Hepatocyte (in vitro differentiated cells): ENCODE results near the gene SPON1. TPM values are rescaled to one million over a fixed set of nuclear protein-coding genes. Genes with fewer than 3 reads are reported as not detected.

Source experiments
- DNase-seq: peaks from one replicate; pipeline ENCODE4 v3.0.0-alpha.2; 2016; ENCODE audit warnings: low spot score
- H2AFZ ChIP-seq: fragments of 200-600 bp; sonication (generic); 2 replicates; pipeline ENCODE4 v1.6.0; 2016; ENCODE audit warnings: antibody characterized with exemption, mild to moderate bottlenecking
- H3K27ac ChIP-seq: fragments of 200-600 bp; sonication (generic); 2 replicates; pipeline ENCODE4 v1.5.1; 2016; ENCODE audit warnings: mild to moderate bottlenecking
- H3K27me3 ChIP-seq: fragments of 200-600 bp; sonication (generic); 2 replicates; pipeline ENCODE4 v1.6.1; 2016
- H3K36me3 ChIP-seq: fragments of 200-600 bp; sonication (generic); replicated peaks from 2 replicates; pipeline ENCODE4 v1.5.1; 2016; ENCODE audit warnings: low read depth; ENCODE audit not compliant: insufficient read depth
- H3K4me1 ChIP-seq: fragments of 200-600 bp; sonication (generic); 2 replicates; pipeline ENCODE4 v1.5.1; 2016; ENCODE audit warnings: mild to moderate bottlenecking, moderate library complexity; ENCODE audit not compliant: insufficient read depth
- H3K4me2 ChIP-seq: fragments of 200-600 bp; sonication (generic); 2 replicates; pipeline ENCODE4 v1.6.0; 2016
- H3K4me3 ChIP-seq: fragments of 200-600 bp; sonication (generic); 2 replicates; pipeline ENCODE4 v1.5.1; 2016; ENCODE audit warnings: mild to moderate bottlenecking
- H3K79me2 ChIP-seq: fragments of 200-600 bp; sonication (generic); 2 replicates; pipeline ENCODE4 v1.6.0; 2017; ENCODE audit warnings: mild to moderate bottlenecking
- H3K9me2 ChIP-seq: fragments of 200-600 bp; sonication (generic); replicated peaks from 2 replicates; pipeline ENCODE4 v1.6.0; 2017; ENCODE audit warnings: mild to moderate bottlenecking; ENCODE audit not compliant: insufficient read depth
- H3K9me3 ChIP-seq: fragments of 200-600 bp; sonication (generic); 2 replicates; pipeline ENCODE4 v1.5.1; 2016; ENCODE audit warnings: low read depth, mild to moderate bottlenecking
- H4K20me1 ChIP-seq: fragments of 200-600 bp; sonication (generic); 2 replicates; pipeline ENCODE4 v1.6.0; 2016; ENCODE audit warnings: mild to moderate bottlenecking; ENCODE audit not compliant: insufficient read depth, poor library complexity, severe bottlenecking
- EZH2 ChIP-seq: fragments of 200-600 bp; sonication (generic); IDR thresholded peaks from 2 replicates; pipeline ENCODE4 v1.6.1; 2016; ENCODE audit warnings: antibody characterized with exemption, mild to moderate bottlenecking, borderline replicate concordance
- EZH2phosphoT487 ChIP-seq: fragments of 200-600 bp; sonication (generic); IDR thresholded peaks from one replicate; pipeline ENCODE4 v1.6.1; 2018; ENCODE audit warnings: antibody characterized with exemption, mild to moderate bottlenecking, low read depth, moderate library complexity; ENCODE audit not compliant: unreplicated experiment, severe bottlenecking
- WGBS: methylation state at CpG from one replicate; pipeline ENCODE4 v1.1.6; 2016; ENCODE audit warnings: low lambda C conversion rate; ENCODE audit errors: missing lambda C conversion rate; 5-methylcytosine and 5-hydroxymethylcytosine counted together
- polyA plus RNA-seq: library from polyadenylated mRNA; unstranded; fragments of >200 nt; fragmentation: Nextera tagmentation; extraction: Ambion mirVana; gene quantifications from 2 replicates; pipeline ENCODE4 v1.2.1, GENCODE V29; 2016
- total RNA-seq: library from RNA; depleted of rRNA; stranded (reverse); fragments of >200 nt; gene quantifications from 2 replicates; pipeline ENCODE4 v1.2.3, GENCODE V29; 2014
- TF ChIP-seq, protein P1 (sequence below): fragments of 200-600 bp; sonication (generic); IDR thresholded peaks from 2 replicates; pipeline ENCODE4 v1.5.1; 2016; ENCODE audit warnings: antibody characterized with exemption, mild to moderate bottlenecking; ENCODE audit not compliant: poor library complexity

The SPON1 gene
- total and polyA plus RNA-seq, 2 experiments from 2014 or later: 47.8 to 73.1 TPM

DNA sequence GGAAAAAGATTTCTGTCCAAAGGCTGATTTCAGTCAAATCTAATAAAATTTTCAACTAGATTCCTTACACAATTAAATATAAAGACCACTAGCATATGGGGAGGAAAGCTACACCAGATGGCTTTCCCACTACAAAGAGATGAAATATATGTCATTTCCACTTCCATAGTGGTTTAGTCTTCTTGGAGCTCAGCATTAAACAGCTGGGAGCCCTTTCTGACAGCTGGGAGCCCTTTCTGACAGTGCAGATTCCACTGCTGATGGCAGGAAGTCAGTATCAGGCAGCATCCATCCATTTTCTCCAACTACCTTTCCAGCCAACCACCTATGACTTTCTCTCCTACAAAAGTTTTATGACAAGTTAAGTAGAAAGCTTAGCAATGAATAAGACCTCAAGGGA, 218.6 kb downstream of the SPON1 start:
- no peaks in the 10 kb centered on the region for H3K9me3 ChIP-seq
- no peak overlapping the region for H3K27ac ChIP-seq
- DNase-seq: no peak
- no peaks in the 10 kb centered on the region for H3K27me3 ChIP-seq
- H3K4me1 ChIP-seq: no peaks in the 10 kb centered on the region
- no peaks in the 10 kb centered on the region for H3K79me2 ChIP-seq
- no peaks in the 10 kb centered on the region for H3K36me3 ChIP-seq
- H4K20me1 ChIP-seq: no peaks in the 10 kb centered on the region
- no peaks in the 10 kb centered on the region for H3K9me2 ChIP-seq
- TF ChIP-seq EZH2phosphoT487: no peak
- TF ChIP-seq EZH2: no peak
- TF ChIP-seq, protein P1, sequence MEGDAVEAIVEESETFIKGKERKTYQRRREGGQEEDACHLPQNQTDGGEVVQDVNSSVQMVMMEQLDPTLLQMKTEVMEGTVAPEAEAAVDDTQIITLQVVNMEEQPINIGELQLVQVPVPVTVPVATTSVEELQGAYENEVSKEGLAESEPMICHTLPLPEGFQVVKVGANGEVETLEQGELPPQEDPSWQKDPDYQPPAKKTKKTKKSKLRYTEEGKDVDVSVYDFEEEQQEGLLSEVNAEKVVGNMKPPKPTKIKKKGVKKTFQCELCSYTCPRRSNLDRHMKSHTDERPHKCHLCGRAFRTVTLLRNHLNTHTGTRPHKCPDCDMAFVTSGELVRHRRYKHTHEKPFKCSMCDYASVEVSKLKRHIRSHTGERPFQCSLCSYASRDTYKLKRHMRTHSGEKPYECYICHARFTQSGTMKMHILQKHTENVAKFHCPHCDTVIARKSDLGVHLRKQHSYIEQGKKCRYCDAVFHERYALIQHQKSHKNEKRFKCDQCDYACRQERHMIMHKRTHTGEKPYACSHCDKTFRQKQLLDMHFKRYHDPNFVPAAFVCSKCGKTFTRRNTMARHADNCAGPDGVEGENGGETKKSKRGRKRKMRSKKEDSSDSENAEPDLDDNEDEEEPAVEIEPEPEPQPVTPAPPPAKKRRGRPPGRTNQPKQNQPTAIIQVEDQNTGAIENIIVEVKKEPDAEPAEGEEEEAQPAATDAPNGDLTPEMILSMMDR: no peak
- H3K4me3 ChIP-seq: no peak overlapping the region
- H2AFZ ChIP-seq: no peak overlapping the region
- H3K4me2 ChIP-seq: no peak overlapping the region

DNA sequence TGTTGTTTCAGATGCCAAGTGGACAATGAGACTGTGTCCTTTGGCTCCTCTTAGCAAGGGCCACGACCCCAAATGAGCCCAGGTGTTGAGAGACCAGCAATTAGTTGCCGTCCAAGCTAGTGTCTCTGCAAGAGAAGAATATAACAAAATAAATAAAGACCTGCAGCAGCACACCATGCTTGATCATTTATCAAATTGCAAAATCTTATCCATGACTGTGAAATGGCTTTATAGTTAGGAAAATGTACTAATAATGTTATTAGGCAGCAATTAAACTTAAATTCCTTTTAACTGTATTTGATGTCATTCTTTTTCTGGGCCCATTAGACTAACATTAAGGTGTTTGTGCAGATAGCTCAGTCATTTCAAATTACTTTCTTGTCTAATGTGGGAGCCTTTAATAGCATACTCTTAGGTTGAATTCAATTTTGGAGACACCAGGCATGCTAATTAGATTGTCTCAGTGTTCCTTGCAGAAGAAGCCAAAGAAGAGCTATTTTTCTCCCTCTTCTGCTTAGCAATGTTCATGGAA, 220.4 kb downstream of the SPON1 start:
- TF ChIP-seq, protein P1: no peak
- TF ChIP-seq EZH2phosphoT487: no peak
- TF ChIP-seq EZH2: no peak
- Histone ChIP-seq H3K4me3 (no peak overlapping the region), H3K4me2 (no peak overlapping the region), H3K4me1 (no peaks in the 10 kb centered on the region), H4K20me1 (no peaks in the 10 kb centered on the region), H2AFZ (no peak overlapping the region), H3K27ac (no peak overlapping the region), H3K36me3 (no peaks in the 10 kb centered on the region), H3K9me2 (no peaks in the 10 kb centered on the region), H3K9me3 (no peaks in the 10 kb centered on the region), H3K27me3 (no peaks in the 10 kb centered on the region), H3K79me2 (no peaks in the 10 kb centered on the region)
- WGBS: 76% methylated on average over 2 of the region's 2 CpGs
- DNase-seq: no peak

DNA sequence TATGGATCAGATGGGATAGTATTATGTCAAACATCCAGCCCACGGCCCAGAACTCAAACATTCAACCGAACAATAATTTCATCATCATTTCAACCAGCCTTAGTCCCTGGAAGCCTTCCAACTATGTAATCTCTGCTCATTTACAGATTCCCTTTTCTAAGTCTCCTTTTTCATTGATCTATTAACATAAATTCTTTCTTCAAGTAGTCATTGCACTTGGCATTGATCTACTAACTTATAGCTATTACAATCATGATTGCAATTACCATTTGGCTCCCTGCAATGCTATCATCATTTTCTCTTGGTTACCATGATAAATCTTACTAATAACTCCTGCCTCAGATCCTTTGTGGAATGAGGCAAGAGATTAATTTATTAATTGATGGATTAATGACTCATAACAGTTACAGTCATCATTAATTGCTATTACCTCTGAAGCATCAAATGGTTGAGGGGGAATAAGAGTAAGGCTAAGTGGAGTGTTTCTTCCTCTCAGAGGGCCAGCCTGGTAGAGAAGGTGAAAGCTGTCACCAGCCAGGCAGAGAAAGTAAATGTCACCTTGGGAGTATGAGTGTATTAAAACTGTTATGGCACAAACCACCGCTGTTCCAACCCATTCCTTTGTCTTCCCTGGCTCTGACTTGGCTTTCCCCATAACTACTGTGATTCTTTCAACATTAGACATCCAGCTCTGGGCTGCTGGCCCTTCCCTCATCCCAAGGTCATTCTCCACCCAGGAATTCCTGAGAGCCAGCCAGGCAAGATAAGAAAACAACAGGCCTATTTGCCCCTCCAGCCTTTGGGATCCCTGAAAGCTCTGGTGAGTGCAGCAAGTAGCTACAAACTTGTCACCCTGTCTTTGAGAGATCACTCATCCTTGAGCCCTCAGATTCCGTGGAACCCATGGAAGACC, 221.8 kb downstream of the SPON1 start:
- H3K27me3 ChIP-seq: no peaks in the 10 kb centered on the region
- 86% methylated on average over 4 of the region's 4 CpGs for WGBS
- no peak for DNase-seq
- no peaks in the 10 kb centered on the region for H3K9me3 ChIP-seq
- H3K79me2 ChIP-seq: no peaks in the 10 kb centered on the region
- H3K36me3 ChIP-seq: no peaks in the 10 kb centered on the region
- no peaks in the 10 kb centered on the region for H3K9me2 ChIP-seq
- no peaks in the 10 kb centered on the region for H4K20me1 ChIP-seq
- H3K27ac ChIP-seq: no peak overlapping the region
- H3K4me1 ChIP-seq: no peaks in the 10 kb centered on the region
- no peak for TF ChIP-seq EZH2phosphoT487
- TF ChIP-seq, protein P1: no peak
- TF ChIP-seq EZH2: no peak
- no peak overlapping the region for H2AFZ ChIP-seq
- H3K4me2 ChIP-seq: no peak overlapping the region
- H3K4me3 ChIP-seq: no peak overlapping the region
